IMR-90 (cell line): ENCODE measurements around the gene CLCN6.

ENCODE experiments used
- CTCF ChIP-seq: conservative IDR thresholded peaks from 2 replicates; pipeline ENCODE4 v1.5.1; 2012; ENCODE audit warnings: mild to moderate bottlenecking, low read depth, low read length, improper control_type of control experiment
- ELK1 ChIP-seq: fragments of 150-350 bp; IDR thresholded peaks from 2 replicates; pipeline ENCODE4 v1.6.1; 2016; ENCODE audit warnings: low read depth, mild to moderate bottlenecking, low read length, moderate library complexity, borderline replicate concordance
- MXI1 ChIP-seq: IDR thresholded peaks from 2 replicates; pipeline ENCODE4 v1.6.1; 2012; ENCODE audit warnings: low read depth, mild to moderate bottlenecking, low read length, moderate library complexity, borderline replicate concordance
- POLR2A ChIP-seq: IDR thresholded peaks from 2 replicates; pipeline ENCODE4 v1.6.1; 2012; ENCODE audit warnings: mild to moderate bottlenecking, low read depth, low read length
- RAD21 ChIP-seq: IDR thresholded peaks from 2 replicates; pipeline ENCODE4 v1.6.1; 2012; ENCODE audit warnings: low read length, improper control_type of control experiment
- RCOR1 ChIP-seq: IDR thresholded peaks from 2 replicates; pipeline ENCODE4 v1.6.1; 2012; ENCODE audit warnings: mild to moderate bottlenecking, low read length, improper control_type of control experiment; ENCODE audit not compliant: insufficient replicate concordance
- TF ChIP-seq, protein P1 (sequence below): fragments of 150-350 bp; IDR thresholded peaks from 2 replicates; pipeline ENCODE4 v1.6.1; 2017; ENCODE audit warnings: mild to moderate bottlenecking, antibody characterized with exemption, low read length, low read depth

- TF ChIP-seq, protein P1, sequence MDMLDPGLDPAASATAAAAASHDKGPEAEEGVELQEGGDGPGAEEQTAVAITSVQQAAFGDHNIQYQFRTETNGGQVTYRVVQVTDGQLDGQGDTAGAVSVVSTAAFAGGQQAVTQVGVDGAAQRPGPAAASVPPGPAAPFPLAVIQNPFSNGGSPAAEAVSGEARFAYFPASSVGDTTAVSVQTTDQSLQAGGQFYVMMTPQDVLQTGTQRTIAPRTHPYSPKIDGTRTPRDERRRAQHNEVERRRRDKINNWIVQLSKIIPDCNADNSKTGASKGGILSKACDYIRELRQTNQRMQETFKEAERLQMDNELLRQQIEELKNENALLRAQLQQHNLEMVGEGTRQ, result no peak
- TF ChIP-seq CTCF (no peak), MXI1 (no peak), POLR2A (no peak), ELK1 (no peak), RAD21 (no peak), RCOR1 (no peak)
These were observed 51.3 kb downstream of the CLCN6 start for GRCh38 chr1:11857164-11857851.
